NCI-H345 treated with DMSO at 0.1 percent for 48 hours (cell line): ENCODE results near the gene TBXT.
"Not testable (repeated sequence)": the region's sequence is repeated elsewhere in the genome, so short reads cannot be mapped to it uniquely, and the experiment has no call there.

ENCODE experiments used
- DNase-seq: peaks from one replicate; lab custom pipeline; 2025; ENCODE audit not compliant: unreplicated experiment; lab: John Stamatoyannopoulos, UW

The TBXT gene

DNA sequence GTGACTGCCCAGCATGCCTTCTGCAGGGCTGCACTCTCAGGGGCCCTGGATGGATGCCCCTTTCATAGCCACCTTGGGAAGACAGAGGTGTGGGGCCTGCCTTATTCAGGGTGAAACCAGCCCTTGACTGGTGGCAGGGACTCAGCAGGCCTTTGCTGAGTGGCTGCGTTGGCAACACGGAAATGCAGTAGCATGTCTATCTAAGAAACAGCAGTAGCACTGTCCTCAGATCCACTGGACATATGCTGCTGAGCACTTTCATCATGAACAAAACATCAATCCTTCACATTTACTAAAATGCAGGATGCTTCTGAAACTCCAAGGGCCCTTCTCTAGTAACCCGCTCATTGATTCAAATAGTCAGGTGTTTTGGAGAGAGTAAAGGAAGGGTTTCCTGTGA, 4.9 kb upstream of the TBXT start:
- no peak for DNase-seq

- DNase-seq: no peak
Measured at GRCh38 chr6:166169549-166170421, 2.1 kb upstream of the TBXT start.

DNA sequence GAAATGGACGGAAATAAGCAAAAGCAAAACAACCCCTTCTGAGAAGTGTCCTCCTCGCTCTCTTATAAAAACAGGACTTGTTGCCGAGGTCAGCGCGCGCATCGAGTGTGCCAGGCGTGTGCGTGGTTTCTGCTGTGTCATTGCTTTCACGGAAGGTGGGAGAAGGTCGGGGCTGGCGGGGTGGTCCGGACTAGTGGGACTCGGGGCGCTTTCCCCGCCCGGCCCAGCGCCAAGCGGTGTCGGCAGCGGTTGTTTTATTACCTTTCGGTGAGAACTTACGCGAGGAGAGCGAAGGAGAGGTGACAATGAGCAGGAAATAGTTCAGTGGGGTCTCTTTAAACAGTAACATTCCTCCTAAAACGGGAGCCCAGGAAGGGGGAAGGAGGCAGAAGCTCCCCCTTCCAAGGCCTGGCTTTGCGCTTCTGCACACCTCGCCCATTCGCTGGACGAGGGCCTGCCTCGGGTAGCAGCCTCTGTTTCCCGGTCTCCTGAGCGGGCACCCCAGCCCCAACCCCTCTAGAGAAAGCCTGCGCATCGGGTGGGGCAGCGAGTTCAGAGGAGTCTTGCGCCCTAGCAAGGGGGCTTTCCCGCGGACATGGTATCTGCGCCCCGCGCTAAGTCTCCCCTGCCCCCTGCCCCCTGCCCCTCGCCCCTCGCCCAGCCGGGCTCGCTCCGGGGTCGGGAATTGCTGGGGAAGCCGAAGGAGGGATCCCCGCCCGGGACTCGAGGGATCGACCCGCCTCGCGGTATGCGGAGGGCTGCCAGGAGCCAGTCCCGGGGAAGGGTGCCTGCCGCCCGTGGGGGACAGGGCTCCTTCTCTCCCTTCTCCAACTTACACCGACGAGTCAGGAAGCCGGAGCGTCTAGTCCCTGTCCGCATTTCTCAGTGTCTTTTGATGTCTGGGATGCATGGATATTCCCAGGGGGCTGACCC, 1.2 kb upstream of the TBXT start:
- DNase-seq: no peak

DNA sequence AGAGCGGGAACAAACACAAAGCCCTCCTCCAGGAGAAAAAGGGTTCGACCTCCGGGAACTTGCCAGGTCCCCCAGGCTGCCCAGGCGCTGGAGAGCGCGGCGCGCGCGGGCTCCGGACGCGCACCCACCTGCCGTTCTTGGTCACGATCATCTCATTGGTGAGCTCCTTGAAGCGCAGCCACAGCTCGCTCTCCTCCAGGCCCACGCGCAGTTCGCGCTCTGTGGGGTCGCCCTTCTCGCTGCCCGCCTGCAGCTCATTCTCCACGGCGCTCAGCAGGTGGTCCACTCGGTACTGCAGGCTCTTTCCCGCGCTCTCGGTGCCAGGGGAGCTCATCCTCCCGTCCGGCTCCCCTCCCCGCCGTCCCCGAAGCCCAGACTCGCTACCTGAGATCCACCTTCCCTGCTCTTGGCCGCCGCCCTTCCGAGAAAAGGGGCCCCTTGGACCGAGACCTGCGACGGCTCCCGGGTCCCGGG, 356 bp downstream of the TBXT start:
- DNase-seq: no peak

- no peak for DNase-seq
Measured at GRCh38 chr6:166166314-166167257, 1.1 kb downstream of the TBXT start.

- DNase-seq: no peak
Measured at GRCh38 chr6:166165558-166166313, 1.9 kb downstream of the TBXT start.

DNA sequence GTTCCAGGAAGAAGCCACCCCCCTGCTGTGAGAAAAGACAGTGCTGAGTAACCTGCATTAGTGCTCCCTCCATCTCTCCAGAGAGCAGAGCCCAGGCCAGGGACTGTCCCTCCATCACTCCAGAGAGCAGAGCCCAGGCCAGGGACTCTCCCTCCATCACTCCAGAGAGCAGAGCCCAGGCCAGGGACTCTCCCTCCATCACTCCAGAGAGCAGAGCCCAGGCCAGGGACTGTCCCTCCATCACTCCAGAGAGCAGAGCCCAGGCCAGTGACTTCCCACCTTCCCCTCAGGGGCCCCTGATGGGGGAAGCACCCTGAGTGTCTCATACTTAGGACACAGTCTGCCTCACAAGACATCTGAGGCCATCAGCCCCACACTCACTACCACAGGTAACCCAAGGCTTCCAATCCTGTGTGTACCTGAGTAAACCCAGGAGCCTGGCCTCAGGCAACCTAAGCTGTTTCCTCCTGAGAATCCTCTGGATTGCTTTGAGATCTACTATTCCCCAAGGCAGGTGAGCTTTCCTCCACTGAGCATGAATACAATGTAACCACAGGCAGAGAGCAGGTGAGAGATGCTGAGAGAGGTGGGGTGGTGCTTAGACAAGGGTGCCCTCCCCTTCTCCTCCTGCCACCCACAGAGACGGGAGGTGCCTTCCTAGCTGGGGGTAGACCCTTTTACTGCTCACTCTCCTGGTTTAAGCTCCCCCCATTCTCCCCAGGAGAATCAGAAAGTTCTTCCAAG, 4.9 kb downstream of the TBXT start:
- DNase-seq: no peak

GRCh38 chr6:166157930-166158617, 9.6 kb downstream of the TBXT start:
- DNase-seq: no peak

DNA sequence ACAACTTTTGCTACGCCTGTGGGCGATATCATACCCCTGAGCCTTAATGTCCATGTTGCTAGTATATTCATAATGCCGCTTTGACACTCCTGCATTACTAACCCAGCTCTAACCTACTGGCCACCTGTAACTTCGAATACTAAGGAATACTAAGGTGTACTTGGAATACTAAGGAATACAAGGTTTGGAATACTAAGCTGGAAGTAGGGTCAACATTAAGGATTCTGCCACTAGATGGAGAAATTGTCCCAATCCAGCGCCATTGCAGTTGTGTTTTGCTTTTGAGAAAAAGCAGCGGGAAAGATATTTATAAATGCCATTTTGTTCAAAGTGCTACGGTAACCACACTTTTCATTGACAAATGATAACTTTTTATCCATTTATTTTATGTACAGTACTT, 10.7 kb downstream of the TBXT start:
- no peak for DNase-seq

DNA sequence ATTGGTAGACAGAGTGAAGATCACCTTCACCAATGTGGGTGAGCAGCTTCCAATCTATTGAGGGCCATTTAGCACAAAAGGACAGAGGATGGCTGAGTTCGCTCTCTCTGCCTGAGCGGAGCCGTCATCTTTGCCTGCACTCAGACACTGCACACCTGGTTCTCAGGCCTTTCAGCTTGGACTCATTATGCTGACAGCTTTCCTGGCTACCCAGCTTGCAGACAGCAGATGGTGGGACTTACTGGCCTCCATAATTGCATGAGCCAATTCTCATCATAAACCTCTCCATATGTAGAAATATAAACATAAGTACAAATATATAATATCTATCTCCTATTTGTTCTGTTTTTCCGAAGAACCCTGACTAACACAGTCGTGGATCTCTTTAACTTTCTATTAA, 13.7 kb downstream of the TBXT start:
- DNase-seq: no peak

DNA sequence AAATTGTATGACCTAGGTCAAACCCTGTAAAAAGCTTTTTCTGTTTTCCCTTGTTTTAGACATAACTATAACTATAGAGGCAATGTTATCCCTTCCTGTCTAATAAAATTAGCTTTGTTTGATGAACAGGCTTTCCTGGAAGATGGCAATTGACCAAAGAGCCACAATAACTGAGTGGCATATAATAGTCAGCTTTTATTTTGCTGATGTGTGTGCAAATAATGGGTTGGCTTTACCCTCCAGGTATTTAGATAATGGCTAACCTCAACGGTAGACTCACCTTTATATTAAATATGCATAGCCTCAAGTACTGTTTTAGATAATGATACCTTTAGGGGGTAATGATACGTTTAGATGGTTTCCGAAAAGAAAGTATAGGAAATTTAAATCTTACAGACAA, 15.0 kb downstream of the TBXT start:
- no peak for DNase-seq

DNA sequence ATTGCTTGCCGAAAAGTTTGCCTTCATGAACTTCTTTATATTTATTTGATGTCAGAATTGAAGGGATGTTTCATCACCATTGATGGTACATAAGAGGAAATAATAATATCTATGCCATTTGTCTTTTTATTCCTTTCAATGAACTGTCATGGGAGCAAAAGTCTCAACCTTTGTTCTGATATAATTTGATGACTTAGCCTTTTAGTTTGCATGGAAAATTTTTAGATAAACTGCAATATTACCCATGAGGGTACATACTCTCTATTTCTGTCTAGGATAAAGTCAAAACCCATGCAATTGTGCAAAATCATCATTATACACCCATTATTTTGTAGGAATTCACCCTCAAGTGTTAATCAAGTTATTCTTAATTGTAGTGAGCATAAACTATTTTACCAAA, 15.9 kb downstream of the TBXT start:
- DNase-seq: no peak

GRCh38 chr6:166145751-166146150, 21.9 kb downstream of the TBXT start:
- DNase-seq: no peak

GRCh38 chr6:166143011-166143410, 24.6 kb downstream of the TBXT start:
- DNase-seq: no peak

GRCh38 chr6:166127624-166128472, 39.8 kb downstream of the TBXT start:
- DNase-seq: no peak

- DNase-seq: not testable (repeated sequence)
Measured at GRCh38 chr6:166123115-166123514, 44.5 kb downstream of the TBXT start.

DNA sequence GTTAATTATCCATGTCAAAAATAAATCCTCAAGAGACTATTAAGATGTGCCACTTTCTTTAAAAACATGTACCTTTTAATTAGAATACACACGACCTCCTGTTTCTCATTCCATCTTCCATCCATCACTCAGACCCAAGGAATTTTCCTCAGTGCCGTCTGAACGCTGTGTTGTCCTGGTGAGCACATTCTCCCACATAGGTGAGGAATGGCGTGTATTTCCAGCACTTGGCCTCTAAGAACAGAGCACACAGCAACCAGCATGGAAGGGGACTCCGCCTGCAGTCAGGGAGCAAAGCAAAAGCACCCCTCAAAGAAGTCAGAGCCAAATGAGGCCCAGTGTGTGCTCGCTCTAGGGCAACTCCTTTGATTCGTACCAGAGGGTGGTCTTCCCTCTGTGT, 45.9 kb downstream of the TBXT start:
- no peak for DNase-seq
